IPS-NIHi7 (cell line): ENCODE results near the gene RNF150.

ENCODE experiments used
- DNase-seq: peaks from one replicate; pipeline ENCODE4 v3.0.0; 2012; ENCODE audit warnings: mixed read lengths; ENCODE audit errors: extremely low spot score

Gene RNF150

GRCh38 chr4:140924761-140925392, 208.4 kb downstream of the RNF150 start:
- no peak for DNase-seq

DNA sequence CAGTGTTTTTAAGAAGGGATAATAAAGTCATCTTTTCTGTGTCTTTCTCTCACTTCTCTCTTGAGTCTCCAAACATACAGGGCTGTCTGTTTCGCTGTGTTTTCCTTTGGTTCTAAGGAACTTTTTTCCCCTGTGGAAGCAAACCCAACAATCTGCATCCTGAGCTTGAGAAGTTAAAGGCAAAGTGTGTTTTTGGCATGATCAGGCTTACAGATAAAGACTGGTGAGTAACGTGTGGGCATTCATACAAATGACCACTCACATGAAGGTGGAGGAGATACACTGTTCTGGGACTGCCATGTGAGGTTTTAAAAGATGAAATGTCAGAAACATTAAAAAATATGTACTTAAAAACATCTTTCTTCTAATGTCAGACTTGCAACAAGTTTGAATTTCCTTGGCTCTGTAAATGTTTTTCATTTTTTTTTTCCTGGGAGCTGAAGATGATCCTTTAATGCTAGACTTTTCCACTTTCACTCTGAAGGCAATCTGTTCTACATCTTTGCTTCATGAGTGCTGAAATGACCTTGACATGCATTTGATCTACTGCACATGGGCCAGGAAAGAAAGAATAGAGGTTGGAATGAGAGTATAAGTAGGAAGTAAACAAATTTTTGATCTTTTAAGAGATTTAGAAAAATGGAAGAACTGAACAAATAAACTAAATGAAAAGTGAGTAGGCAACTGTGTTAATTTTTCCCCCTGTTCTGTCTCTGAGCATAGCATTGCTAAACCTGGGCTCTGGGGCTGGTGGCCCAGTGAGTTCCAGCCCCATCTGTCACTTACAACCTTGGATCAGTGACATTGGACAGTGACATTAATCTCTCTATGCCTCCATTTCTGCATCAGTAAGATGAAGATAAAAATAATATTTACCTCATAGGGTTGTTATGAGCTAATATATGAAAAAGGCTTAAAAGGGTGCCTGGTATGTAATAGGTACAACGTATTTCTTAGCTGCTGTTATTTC, 226.0 kb downstream of the RNF150 start:
- DNase-seq, result no peak

GRCh38 chr4:140904904-140905303, 228.4 kb downstream of the RNF150 start:
- DNase-seq, result no peak

DNA sequence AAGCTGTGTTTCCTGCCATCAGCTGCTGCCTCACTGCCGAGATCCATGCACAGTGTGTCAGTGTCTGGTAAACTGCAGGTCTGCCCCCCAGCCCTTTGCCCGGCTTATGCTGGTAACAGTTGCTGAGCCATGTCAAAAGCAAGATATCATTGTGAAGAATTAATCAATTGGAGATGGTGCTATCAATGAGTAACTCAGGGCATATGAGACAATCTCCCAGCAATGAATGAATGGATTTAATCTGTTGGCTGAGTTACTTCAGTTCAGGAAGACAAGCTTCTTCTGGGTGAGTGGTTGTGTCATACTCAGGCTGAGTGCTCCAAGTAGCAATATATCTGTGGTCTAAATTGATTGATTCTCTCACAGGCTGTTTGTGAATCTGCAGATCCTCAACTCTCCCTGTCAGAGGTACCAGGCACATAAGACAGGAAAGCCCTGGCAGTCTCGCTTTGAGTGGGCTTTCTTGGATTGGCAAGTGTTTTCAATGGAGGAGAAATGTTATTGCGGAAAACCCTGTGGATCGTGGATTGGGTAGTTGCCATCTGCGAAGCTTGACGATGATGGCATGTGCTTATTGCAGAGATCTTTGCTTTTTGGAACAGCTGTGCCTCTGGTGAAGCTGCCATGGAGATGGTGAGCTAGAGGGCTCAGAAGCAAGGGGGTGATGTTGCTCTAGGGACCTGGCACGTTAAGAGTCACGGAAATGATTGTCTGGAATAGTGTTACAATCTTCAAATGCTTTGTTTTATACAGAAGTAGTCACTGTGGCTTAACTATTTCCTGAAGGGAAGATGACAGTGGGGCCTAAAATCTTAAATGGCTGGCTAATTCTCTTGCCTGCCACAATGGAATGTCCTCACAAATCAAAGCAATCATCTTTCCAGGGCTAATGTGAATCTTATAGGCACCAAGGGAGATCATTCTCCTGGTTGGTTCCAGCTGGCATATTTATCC, 229.5 kb downstream of the RNF150 start:
- no peak for DNase-seq

- DNase-seq, result no peak
These were observed 231.4 kb downstream of the RNF150 start for GRCh38 chr4:140901736-140902336.

GRCh38 chr4:140893939-140894338, 239.3 kb downstream of the RNF150 start:
- DNase-seq, result no peak

GRCh38 chr4:140888054-140888453, 245.2 kb downstream of the RNF150 start:
- DNase-seq, result no peak

- DNase-seq, result no peak
These were observed 245.8 kb downstream of the RNF150 start for GRCh38 chr4:140887467-140887866.

DNA sequence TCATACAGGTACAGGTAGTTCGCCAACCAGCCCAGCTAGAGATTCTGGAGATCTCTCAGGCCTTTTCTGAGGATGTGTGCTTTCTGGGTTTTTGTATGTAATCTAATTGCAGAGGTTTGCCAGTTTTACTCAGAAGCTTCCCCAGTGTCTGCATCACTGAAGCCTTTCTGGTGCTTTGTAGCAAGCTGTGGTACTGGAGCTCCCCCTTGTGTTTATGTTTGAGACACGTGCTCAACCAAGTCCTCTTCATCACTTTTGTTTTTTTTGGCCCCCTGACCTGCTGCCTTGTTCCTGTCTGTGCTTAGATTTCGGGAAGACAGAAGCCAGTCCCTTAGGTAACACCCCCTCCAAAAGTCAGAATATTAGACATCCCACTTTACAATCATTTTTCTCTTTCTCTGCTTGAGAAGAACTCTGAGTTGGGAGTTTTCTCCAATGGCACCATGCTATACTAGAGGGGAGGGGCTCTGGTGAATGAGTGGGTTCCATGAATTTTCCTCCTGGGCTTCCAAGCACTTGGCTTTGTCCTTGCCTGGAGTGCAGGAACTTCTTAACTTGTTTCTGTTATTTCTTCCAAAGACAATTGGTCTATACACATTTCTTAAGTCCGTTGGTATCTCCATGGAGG, 248.7 kb downstream of the RNF150 start:
- DNase-seq, result peak; percentile 85

GRCh38 chr4:140877781-140878180, 255.5 kb downstream of the RNF150 start:
- no peak for DNase-seq

DNA sequence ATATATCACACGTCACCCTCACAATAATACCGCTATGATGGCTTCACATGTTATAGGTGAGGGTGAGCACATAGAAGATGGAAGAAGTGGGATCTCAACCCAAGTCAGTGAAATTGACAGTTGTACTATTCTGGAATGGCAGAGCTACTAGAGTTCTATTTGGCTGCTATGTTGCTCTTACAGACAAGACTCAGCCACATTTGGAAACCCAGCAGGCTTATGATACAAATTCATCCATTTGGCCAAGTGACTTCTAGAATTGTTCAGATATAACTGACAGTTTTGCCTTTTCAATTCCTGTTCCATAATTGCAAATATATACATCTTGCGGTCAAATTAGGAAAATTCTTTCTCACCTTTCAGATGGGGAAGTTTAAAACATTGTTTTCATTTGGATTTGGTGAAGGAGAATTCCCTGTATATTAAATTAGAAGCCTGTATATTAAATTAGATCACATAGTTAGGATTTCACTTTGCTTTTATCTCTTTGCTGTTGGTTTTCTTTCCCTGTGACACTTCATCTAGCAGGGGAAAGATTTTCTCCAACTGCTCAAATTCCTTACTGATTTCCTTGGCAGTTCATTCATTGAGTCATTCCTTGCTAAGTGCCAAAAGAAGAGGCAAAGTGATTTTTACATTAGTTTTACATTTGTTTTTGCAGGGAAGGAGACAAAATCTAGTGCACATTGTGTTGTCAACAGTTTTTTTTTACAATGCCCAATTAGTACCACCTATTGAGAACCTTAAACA, 256.5 kb downstream of the RNF150 start:
- no peak for DNase-seq

GRCh38 chr4:140875746-140876452, 257.4 kb downstream of the RNF150 start:
- no peak for DNase-seq

DNA sequence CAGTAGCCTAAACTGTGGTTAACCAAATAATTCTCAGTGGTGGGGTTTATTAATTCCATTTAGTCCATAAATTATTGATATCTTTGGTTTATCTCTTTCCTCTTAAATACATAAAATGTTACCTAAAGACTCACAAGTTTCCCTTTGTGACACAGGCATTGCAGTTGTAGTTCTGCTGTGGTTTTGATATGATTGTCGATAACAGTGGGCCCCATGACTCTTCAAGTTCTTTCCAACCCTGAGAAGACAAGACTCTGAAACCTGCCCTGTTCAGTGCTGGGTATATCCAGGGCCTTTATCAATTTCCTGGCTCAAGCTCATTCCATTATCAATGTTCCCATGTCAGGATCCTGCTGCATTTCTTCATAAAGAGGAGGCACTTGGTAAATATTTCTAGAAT, 259.2 kb downstream of the RNF150 start:
- no peak for DNase-seq

DNA sequence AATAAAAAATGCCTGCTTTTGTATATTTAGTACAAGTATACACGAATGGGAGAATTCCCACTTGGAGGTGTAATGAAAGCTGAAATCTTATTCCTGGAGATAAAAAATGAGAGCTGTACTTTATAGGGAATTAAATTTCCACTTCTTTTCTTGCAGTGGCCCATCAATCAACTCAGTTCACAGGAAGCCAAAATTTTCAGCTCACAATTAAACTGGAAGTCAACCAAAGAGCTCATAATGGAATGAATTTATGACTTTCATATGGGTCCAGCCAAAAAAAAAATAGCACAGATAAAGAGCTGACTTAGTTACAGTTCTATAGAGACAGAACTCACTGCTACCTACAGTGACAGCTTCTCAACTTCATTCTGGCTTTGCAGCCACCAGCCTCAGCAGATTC, 261.9 kb downstream of the RNF150 start:
- no peak for DNase-seq

DNA sequence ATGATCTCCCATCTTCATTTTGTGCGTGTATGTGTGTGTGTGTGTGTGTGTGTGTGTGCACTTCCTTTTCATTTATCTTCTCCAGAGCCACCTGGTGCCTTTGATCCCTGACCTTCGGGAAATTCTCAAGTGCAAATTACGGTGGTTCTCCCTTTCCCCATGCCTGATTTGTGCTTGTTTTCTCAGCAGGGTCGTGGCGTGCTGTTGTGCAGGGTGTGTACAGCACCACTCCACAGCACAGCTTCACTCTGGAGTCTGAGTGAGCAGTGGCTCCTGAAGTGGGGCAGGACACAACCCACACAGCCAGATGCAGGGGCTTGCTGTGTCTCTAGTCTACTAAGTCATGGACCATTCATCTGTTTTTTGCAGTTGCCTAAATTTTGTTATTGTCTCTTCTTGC, 262.8 kb downstream of the RNF150 start:
- DNase-seq, result no peak

DNA sequence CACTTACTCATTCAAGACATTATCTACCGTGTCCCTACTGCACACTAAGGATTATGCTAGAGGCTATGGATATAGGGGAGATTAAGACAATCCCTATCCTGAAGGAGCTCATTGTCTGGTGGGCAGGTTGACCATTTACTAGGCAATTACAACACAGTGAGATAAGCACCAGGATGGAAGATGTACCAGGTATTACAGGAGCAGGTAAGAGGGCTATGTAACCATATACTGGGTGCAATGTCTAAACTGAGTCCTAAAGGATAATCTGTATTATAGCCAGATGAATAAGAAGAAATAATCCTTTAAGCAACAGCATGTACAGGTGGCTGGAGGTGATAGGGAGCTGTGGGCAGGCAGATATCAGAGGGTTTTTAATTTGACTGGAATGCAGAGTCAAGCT, 263.8 kb downstream of the RNF150 start:
- DNase-seq, result no peak

DNA sequence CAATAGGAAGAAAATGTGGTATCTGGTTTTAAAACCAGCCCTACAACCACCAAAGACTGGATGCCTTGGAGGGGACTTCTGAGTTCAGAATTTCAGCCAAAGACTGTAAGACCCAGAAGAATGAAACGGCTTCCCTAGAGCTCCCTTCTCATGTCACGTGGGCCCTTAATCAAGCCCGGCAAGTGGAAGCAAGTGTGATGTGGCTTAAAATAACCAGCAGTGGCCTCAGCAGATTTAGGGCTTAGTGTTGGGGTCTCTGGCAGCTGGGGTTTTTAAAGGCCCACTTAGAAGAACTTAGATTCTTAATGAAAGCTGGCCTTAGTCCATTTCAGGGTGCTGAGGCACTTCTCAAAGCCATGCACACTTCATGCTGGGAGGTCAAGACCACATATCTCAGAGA, 265.9 kb downstream of the RNF150 start:
- DNase-seq, result no peak

DNA sequence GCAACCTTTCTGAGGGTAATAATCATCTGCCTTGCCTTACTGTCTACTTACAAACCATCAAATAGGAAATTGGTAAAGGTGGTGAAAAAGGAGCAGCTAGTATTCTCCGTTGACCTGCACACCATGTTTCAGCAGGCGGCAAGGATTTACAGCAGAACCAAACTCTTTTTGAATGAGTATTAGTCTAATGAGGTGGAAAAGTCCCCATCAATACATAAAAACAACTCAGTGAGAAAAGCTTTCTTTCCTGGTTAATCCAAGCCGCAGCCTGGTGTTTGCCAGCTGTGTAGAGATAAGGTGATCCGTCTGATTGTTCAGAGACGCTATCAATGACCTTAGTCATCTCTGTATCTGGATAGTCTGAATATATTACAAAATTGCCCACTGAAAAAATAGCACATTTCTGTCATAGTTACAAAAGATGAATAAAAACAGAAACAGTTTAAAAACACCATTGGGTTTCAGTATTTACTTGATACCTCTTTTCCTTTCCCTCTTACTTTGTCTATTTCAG, 266.7 kb downstream of the RNF150 start:
- DNase-seq, result no peak
